Cardiac fibroblast (primary cell): ENCODE results near the gene OLR1.

Experiments
- DNase-seq, 2 donors: peaks; one replicate each; pipeline versions ENCODE4 v3.0.0 to v3.0.0-alpha.2; 2010; ENCODE audit warnings: low read depth in 2 of 2
- H3K4me3 ChIP-seq, 2 donors: replicated peaks in 1 of 2; 1 replicate in 1 of 2; 2 replicates in 1 of 2; pipeline ENCODE4 v1.5.1; 2011; ENCODE audit warnings: low read depth in 2 of 2, low read length in 2 of 2, mild to moderate bottlenecking in 2 of 2, moderate library complexity in 1 of 2
- CTCF ChIP-seq: IDR thresholded peaks from one replicate; pipeline ENCODE4 v1.5.1; 2011; ENCODE audit warnings: low read depth, mild to moderate bottlenecking, low read length, inconsistent platforms

The OLR1 gene

DNA sequence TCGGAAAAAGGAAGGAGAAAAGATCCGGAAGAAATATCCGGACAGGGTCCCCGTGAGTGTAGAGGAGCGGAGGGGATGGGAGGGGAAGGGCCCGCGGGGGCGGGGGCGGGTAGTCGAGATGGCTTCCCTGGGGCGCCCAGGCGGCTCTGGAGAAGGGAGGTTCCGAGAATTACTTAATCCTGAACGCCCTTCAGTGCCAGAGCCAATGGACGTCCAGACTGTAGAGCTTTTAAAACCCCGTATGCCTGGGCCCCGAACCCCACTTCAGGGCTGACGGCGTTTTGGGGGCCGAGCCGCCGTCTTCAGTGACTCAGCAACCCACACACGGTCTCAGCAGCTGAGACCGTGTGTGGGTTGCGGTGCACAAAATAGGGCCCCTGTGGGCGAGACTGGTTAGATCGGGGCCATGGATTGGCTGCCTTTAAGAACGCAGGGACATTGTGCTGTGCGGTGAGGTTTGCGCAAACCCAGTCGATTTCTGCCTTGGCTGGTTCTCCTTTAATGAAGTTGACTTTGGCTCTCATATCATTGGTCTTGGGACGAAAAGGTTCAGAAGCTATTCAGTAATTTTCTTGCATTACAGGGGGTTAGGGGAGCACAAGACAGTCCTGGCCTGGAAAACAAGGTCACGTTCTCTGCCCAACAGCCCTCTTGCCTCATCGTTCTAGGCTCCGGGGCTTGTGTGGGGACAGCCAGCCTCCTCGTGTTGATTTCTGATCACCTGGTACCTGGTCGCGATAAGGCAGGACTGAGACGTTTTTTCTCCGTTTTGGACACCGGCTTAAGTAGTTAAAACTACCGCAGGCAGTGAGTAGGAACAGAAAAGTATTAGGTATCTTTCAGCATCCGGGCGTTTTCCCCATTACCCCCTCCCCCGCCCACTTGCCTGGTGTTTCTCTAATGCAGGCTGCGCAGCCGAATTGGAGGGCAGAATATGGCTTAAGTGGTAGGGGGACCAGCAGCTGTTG is 41.5 kb upstream of the OLR1 start:
- H3K4me3 ChIP-seq = peak overlapping the region; percentile 90 to 92
- TF ChIP-seq CTCF = no peak
- peak; percentile 91 for DNase-seq

GRCh38 chr12:10212739-10213131 is 40.8 kb upstream of the OLR1 start, which contains the start of gene GABARAPL1:
TSS of gene GABARAPL1 (plus strand) at chr12:10212877. CDS start at chr12:10213130, 253 bp downstream.
- peak within 1 kb of the TSS; percentile 90 to 92 for H3K4me3 ChIP-seq
- no peak for TF ChIP-seq CTCF
- peak; percentile 89 to 94 for DNase-seq

DNA sequence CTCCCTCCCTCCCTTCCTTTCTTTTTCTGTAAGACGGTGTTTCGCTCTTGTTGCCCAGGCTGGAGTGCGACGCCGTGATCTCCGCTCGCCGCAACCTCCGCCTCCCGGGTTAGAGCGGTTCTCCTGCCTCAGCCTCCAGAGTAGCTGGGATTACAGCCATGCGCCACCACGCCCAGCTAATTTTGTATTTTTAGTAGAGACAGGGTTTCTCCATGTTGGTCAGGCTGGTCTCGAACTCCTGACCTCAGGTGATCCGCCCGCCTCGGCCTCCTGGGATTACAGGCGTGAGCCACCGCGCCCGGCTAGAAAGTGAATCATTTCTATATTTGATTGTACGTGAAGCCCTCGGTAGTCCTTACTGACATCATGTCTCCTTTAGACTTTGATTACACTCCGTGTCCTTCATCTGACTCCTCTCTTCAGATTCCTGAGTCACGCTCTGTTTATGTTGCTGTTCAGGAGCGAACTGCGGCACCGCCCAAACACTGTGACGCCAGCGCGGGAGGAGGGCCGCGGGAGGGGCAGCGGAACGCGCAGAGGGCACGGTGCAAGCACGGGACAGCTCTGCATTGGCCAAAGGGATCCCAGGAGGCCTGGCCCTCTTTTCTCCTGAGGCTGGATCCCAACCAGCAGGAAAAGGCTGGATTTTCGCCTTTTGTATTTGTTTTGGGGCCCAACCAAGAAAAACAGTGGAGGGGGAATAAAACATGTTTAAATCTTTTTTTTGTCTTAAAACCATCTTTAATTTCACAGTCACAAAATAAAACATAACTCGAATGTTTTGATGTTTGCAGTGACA is 40.2 kb upstream of the OLR1 start:
- DNase-seq = peak; percentile 99 to 100
- no peak for TF ChIP-seq CTCF
- peak overlapping the region; percentile 29 to 90 for H3K4me3 ChIP-seq

- no peak overlapping the region for H3K4me3 ChIP-seq
- TF ChIP-seq CTCF = no peak
- no peak for DNase-seq
These were observed 39.4 kb upstream of the OLR1 start for GRCh38 chr12:10211101-10211939.

DNA sequence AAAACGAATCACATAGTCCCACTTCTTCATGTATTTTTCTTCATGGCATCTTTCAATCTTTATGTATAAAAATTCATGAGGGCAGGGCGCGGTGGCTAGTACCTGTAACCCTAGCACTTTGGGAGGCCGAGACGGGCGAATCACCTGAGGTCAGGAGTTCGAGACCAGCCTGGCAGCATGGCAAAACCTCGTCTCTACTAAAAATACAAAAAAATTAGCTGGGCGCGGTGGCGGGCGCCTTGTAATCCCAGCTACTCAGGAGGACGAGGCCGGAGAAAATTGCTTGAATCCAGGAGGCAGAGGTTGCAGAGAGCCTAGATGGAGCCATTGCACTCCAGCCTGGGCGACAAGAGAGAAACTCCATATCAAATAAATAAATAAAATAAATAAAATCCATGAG is 38.3 kb upstream of the OLR1 start:
- TF ChIP-seq CTCF = no peak
- H3K4me3 ChIP-seq = no peak overlapping the region
- DNase-seq = no peak

GRCh38 chr12:10207136-10207535 is 35.2 kb upstream of the OLR1 start:
- no peak for TF ChIP-seq CTCF
- DNase-seq = no peak

More at GRCh38 chr12:10207136-10207535, 35.2 kb upstream of the OLR1 start:
- no peak overlapping the region for H3K4me3 ChIP-seq
